Measurements from ENCODE around the gene TRIM47. TPM values are rescaled to one million over a fixed set of nuclear protein-coding genes. Genes with fewer than 3 reads are reported as not detected.

Gene TRIM47
- total RNA-seq, 2 donors from 2014 or later, result 1.6 to 2.7 TPM

DNA sequence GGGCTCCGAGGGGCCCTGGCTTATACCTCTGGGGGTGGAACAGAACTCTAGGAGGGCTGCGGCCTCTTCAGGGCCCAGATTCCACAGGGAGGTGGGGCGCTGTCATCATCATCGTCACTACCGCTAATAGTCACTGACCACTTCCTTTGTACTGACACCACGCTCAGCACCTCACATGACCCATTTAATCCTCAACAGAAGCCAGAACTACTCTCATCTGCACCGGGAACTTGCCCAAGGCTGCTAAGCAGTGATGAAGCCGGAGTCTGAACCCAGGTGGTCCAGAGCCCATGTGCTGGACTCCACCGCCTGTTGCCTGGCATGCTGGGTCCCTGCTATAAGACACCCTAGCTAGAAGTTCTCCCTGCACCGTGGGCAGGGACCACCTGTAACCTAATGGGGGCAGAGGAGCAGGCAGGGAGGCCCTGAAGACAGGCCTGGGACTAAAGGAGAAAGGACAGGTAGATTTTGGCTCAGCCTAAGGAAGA, 46.2 kb downstream of the TRIM47 start:
- Histone ChIP-seq H3K27me3 (ENCODE audit: control insufficient read depth, insufficient read depth, low read length, poor library complexity, severe bottlenecking) (no peaks in the 10 kb centered on the region), H3K36me3 (ENCODE audit: control insufficient read depth, insufficient read depth, low read length) (no peaks in the 10 kb centered on the region), H3K4me3 (ENCODE audit: low read length) (no peak overlapping the region), H3K27ac (ENCODE audit: low read depth, low read length) (no peak overlapping the region), H3K4me1 (ENCODE audit: control insufficient read depth, insufficient read depth, low read length) (no peaks in the 10 kb centered on the region), H3K9me3 (ENCODE audit: control insufficient read depth, low read length) (no peaks in the 10 kb centered on the region), H3K9ac (ENCODE audit: extremely low read depth, low read length, poor library complexity, severe bottlenecking) (no peak overlapping the region)
- Mint-ChIP-seq H3K4me3 (peak overlapping the region; percentile 12), H3K27me3 (ENCODE audit: insufficient read depth) (no peaks in the 10 kb centered on the region), H3K36me3 (ENCODE audit: low read depth) (no peaks in the 10 kb centered on the region), H3K9me3 (no peaks in the 10 kb centered on the region), H3K4me1 (peaks cover 14% of the 10 kb centered on the region), H3K27ac (peak overlapping the region; percentile 66)
- 88 to 94% methylated on average over 5 to 10 of the region's 10 CpGs for WGBS, 2 experiments (ENCODE audit: insufficient coverage in 1 of 2, insufficient read length in 1 of 2)
- TF ChIP-seq, protein P1, sequence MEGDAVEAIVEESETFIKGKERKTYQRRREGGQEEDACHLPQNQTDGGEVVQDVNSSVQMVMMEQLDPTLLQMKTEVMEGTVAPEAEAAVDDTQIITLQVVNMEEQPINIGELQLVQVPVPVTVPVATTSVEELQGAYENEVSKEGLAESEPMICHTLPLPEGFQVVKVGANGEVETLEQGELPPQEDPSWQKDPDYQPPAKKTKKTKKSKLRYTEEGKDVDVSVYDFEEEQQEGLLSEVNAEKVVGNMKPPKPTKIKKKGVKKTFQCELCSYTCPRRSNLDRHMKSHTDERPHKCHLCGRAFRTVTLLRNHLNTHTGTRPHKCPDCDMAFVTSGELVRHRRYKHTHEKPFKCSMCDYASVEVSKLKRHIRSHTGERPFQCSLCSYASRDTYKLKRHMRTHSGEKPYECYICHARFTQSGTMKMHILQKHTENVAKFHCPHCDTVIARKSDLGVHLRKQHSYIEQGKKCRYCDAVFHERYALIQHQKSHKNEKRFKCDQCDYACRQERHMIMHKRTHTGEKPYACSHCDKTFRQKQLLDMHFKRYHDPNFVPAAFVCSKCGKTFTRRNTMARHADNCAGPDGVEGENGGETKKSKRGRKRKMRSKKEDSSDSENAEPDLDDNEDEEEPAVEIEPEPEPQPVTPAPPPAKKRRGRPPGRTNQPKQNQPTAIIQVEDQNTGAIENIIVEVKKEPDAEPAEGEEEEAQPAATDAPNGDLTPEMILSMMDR (conservative IDR thresholded peaks at IDR 0.05), result no peak
- DNase-seq, result peak; percentile 70

DNA sequence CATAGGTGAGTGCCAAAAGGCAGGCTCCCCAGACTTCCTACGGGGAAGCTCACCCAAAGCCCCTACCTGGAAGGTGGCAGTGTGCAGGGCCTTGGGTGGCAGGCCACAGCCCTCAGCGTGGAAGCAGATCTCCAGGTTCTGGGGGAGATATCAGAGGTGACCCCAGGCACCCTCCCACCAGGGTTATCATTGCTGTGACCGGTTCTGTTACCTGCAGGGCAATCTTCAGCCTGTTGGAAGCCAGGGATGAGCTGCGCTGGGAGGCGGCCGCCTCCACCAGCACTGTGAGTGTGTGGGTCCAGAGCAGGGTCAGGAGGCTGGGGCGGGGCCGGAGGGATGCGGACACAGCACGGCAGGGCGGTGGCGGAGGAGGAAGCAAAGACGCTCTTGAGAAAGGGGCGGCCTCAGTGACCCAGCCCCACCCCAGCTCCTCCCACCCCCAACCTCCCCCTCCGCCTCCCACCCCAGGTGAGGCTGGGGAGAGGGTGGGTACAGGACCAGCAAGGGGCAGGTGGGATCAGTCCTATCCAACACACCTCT, 47.3 kb downstream of the TRIM47 start:
- no peak overlapping the region for H3K4me3 ChIP-seq (ENCODE audit: low read length)
- H3K4me1 ChIP-seq (ENCODE audit: control insufficient read depth, insufficient read depth, low read length), result no peaks in the 10 kb centered on the region
- H3K36me3 ChIP-seq (ENCODE audit: control insufficient read depth, insufficient read depth, low read length), result peaks cover 6% of the 10 kb centered on the region
- TF ChIP-seq, protein P1 (conservative IDR thresholded peaks at IDR 0.05), result no peak
- peaks cover 2% of the 10 kb centered on the region for H3K36me3 Mint-ChIP-seq (ENCODE audit: low read depth)
- no peaks in the 10 kb centered on the region for H3K9me3 Mint-ChIP-seq
- no peak overlapping the region for H3K27ac ChIP-seq (ENCODE audit: low read depth, low read length)
- DNase-seq, result no peak
- no peaks in the 10 kb centered on the region for H3K9me3 ChIP-seq (ENCODE audit: control insufficient read depth, low read length)
- H3K27ac Mint-ChIP-seq, result no peak overlapping the region
- peak overlapping the region; percentile 45 for H3K4me3 Mint-ChIP-seq
- H3K27me3 Mint-ChIP-seq (ENCODE audit: insufficient read depth), result no peaks in the 10 kb centered on the region
- no peaks in the 10 kb centered on the region for H3K27me3 ChIP-seq (ENCODE audit: control insufficient read depth, insufficient read depth, low read length, poor library complexity, severe bottlenecking)
- 83 to 92% methylated on average over 1 to 8 of the region's 15 CpGs for WGBS, 2 experiments (ENCODE audit: insufficient coverage in 1 of 2, insufficient read length in 1 of 2)
- H3K4me1 Mint-ChIP-seq, result peaks cover 14% of the 10 kb centered on the region
- H3K9ac ChIP-seq (ENCODE audit: extremely low read depth, low read length, poor library complexity, severe bottlenecking), result no peak overlapping the region

DNA sequence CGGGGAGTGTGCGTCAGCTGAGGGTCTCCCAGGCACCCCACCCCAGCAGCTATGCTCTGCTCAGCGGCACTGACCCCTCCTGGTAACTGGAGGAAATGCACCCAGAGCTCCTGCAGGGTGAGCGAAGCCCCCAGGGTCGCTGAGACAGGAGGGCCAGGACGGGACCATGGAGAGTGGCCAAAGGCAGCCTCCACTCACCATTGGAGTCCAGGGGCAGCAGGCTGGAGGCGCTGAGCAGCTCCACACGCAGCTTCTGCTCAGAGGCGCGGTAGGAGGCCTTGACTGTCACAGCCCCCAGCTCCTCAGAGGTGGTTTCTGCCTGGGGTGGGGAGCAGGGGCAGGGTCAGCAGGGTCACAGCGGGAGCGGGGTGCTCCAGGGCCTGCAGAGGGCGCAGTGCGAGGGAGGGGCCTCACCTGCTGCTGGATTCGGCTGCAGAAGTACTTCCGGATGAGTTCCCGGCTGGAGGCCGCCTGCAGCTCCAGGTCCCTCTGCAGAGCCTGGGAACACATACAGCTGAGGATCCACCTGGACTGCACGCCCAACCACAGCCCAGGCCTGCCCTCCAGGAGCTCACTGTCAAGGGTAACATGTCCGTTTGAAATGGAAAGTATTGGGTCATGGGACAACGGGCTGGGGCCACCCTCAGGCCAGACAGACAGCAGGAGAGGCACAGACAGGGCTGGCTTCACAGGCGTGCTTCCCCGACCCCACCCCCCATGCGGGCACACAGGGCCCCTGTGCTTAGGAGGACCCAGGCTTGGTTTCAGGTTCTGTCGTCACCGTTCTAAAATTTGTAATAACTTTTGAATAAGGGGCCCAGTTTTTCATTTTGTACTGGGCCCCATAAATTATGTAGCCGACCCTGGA, 48.0 kb downstream of the TRIM47 start:
- H3K36me3 Mint-ChIP-seq (ENCODE audit: low read depth), result peaks cover 3% of the 10 kb centered on the region
- H3K27ac Mint-ChIP-seq, result peak overlapping the region; percentile 88
- Histone ChIP-seq H3K4me3 (ENCODE audit: low read length) (no peak overlapping the region), H3K9ac (ENCODE audit: extremely low read depth, low read length, poor library complexity, severe bottlenecking) (no peak overlapping the region), H3K27ac (ENCODE audit: low read depth, low read length) (no peak overlapping the region), H3K27me3 (ENCODE audit: control insufficient read depth, insufficient read depth, low read length, poor library complexity, severe bottlenecking) (no peaks in the 10 kb centered on the region), H3K4me1 (ENCODE audit: control insufficient read depth, insufficient read depth, low read length) (no peaks in the 10 kb centered on the region), H3K9me3 (ENCODE audit: control insufficient read depth, low read length) (no peaks in the 10 kb centered on the region), H3K36me3 (ENCODE audit: control insufficient read depth, insufficient read depth, low read length) (peaks cover 6% of the 10 kb centered on the region)
- peak overlapping the region; percentile 45 for H3K4me3 Mint-ChIP-seq
- H3K27me3 Mint-ChIP-seq (ENCODE audit: insufficient read depth), result no peaks in the 10 kb centered on the region
- H3K9me3 Mint-ChIP-seq, result no peaks in the 10 kb centered on the region
- peaks cover 14% of the 10 kb centered on the region for H3K4me1 Mint-ChIP-seq
- TF ChIP-seq, protein P1 (conservative IDR thresholded peaks at IDR 0.05), result peak; percentile 78
- WGBS, 2 experiments (ENCODE audit: insufficient coverage in 1 of 2, insufficient read length in 1 of 2), result 74 to 82% methylated on average over 19 to 27 of the region's 27 CpGs
- peak; percentile 96 for DNase-seq

All from endodermal cell (in vitro differentiated cells).